ENCODE data around the gene DDX27.

Gene DDX27

GRCh38 chr20:49279677-49280462, 60.7 kb downstream of the DDX27 start:
- DNase-seq = no peak

- no peak for DNase-seq
These were observed 61.3 kb downstream of the DDX27 start for GRCh38 chr20:49280463-49281058.

- DNase-seq = peak; percentile 44
These were observed 62.1 kb downstream of the DDX27 start for GRCh38 chr20:49281059-49281912.

GRCh38 chr20:49281913-49282467, 62.8 kb downstream of the DDX27 start:
- DNase-seq = no peak

- DNase-seq = peak; percentile 43
These were observed 63.5 kb downstream of the DDX27 start for GRCh38 chr20:49282584-49283171.

- DNase-seq = no peak
These were observed 64.0 kb downstream of the DDX27 start for GRCh38 chr20:49283176-49283702.

- no peak for DNase-seq
These were observed 64.7 kb downstream of the DDX27 start for GRCh38 chr20:49283703-49284625.

GRCh38 chr20:49284818-49285217, 65.6 kb downstream of the DDX27 start:
- DNase-seq = no peak

- no peak for DNase-seq
These were observed 66.0 kb downstream of the DDX27 start for GRCh38 chr20:49285233-49285668.

GRCh38 chr20:49285813-49286494, 66.7 kb downstream of the DDX27 start:
- DNase-seq = no peak

- DNase-seq = no peak
These were observed 67.7 kb downstream of the DDX27 start for GRCh38 chr20:49286689-49287551.

- DNase-seq = no peak
These were observed 68.5 kb downstream of the DDX27 start for GRCh38 chr20:49287555-49288249.

GRCh38 chr20:49288250-49288751, 69.1 kb downstream of the DDX27 start:
- DNase-seq = no peak

- DNase-seq = no peak
These were observed 69.8 kb downstream of the DDX27 start for GRCh38 chr20:49288784-49289696.

GRCh38 chr20:49290608-49291191, 71.5 kb downstream of the DDX27 start:
- no peak for DNase-seq

- DNase-seq = no peak
These were observed 72.0 kb downstream of the DDX27 start for GRCh38 chr20:49291200-49291599.

- DNase-seq = no peak
These were observed 72.8 kb downstream of the DDX27 start for GRCh38 chr20:49292010-49292409.
